ENCODE data around the gene IRF7.

IRF7 gene

DNA sequence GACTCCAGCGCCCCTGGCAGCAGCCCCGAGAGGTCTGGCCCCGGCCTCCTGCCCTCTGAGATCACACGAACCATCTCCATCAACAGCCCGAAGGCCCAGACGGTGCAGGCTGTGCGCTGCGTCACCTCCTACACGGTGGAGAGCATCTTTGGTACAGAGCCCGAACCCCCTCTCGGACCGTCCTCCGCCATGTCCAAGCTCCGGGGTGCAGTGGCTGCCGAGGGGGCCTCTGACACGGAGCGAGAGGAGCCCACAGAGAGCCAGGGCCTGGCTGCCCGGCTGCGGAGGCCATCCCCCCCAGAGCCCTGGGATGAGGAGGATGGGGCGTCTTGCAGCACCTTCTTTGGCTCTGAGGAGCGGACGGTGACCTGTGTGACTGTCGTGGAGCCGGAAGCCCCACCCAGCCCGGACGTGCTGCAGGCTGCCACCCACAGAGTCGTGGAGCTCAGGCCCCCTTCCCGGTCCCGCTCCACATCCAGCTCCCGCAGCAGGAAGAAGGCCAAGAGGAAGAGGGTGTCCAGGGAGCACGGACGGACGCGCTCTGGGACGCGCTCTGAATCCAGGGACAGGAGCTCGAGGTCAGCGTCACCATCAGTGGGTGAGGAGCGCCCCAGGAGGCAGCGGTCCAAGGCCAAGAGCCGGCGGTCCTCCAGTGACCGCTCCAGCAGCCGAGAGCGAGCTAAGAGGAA is 7.6 kb downstream of the IRF7 start:
- Mint-ChIP-seq H3K4me1 (peaks cover 6% of the 10 kb centered on the region), H3K9me3 (no peaks in the 10 kb centered on the region), H3K4me3 (no peak overlapping the region), H3K27me3 (no peaks in the 10 kb centered on the region), H3K36me3 (peaks cover 6% of the 10 kb centered on the region), H3K27ac (no peak overlapping the region)

DNA sequence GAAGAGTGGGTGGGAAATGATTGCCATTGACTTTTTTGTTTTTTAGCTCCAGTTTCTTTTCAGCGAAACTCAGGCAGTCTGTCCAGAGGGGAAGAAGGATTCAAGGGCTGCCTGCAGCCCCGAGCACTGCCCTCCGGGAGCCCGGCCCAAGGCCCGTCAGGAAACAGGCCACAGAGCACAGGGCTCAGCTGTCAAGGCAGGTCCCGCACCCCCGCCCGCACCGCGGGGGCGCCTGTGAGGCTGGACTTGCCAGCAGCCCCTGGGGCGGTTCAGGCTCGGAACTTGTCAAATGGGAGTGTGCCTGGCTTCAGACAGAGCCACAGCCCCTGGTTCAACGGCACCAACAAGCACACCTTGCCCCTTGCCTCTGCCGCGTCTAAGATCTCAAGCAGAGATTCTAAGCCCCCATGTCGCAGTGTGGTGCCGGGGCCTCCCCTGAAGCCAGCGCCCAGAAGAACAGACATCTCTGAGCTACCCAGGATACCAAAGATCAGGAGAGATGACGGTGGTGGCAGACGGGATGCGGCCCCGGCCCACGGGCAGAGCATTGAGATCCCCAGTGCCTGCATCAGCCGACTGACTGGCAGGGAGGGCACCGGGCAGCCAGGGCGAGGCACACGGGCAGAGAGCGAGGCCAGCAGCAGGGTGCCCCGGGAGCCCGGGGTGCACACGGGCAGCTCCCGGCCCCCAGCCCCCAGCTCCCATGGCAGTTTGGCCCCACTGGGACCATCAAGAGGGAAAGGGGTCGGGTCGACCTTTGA is 8.6 kb downstream of the IRF7 start:
- Mint-ChIP-seq H3K4me1 (peaks cover 2% of the 10 kb centered on the region), H3K27me3 (no peaks in the 10 kb centered on the region), H3K27ac (peak overlapping the region; percentile 23), H3K36me3 (peaks cover 6% of the 10 kb centered on the region), H3K4me3 (no peak overlapping the region), H3K9me3 (no peaks in the 10 kb centered on the region)

DNA sequence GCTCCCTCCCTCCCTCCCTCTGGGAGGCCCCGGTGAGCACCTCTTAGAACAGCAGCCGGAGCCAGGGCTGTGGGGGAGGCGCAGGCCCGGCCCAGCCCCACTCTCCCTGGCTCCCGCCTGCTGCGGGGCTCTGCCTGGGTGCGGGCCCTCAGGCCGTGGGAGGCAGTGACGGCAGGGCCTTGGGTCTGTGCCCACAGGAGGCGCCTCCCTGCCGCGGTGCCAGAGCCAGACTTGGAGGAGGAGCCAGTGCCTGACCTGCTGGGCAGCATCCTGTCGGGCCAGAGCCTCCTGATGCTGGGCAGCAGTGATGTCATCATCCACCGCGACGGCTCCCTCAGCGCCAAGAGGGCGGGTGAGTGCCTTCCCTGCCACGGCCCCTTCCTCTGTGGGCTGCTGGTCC is 9.5 kb downstream of the IRF7 start:
- Mint-ChIP-seq H3K4me3 (no peak overlapping the region), H3K36me3 (peaks cover 6% of the 10 kb centered on the region), H3K4me1 (no peaks in the 10 kb centered on the region), H3K27me3 (no peaks in the 10 kb centered on the region), H3K9me3 (no peaks in the 10 kb centered on the region), H3K27ac (no peak overlapping the region)

DNA sequence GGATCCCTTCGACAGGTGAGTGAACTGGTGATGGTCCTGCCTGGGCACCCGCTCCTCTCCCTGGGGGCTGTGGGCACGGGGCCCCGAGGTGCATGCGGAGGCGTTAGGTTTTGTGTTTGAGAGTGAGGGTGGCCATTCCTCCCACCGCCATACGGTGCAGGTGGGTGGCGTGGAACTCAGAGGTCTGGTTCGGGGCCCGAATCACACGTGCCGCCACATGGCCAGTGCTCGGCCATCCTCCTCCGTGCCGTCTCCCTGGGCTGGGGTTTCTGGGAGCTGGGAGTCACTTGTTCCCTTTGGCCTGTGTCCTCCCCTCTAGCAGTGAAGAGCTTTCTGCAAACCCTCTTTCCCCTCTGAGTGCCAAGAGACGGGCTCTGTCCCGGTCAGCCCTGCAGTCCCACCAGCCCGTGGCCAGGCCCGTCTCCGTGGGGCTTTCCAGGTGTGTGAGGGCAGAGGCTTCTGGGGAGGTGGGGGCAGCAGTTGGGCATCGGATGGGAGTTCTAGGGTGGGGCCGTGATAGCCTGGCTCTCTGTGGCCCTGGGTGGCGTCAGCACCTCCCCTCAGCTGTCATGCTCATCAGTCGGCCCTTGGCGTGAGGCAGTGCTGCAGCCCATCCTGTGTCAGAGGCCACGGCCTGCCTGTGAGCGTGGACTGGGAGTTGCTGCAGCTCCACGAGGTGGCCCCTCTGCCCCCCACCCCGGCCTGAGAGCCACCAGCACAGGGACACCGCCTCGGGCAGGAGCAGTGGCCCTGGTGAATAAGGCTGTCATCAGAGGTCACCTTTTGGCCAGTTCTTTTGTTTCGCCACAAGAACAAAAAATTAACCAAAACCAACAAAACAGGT is 10.2 kb downstream of the IRF7 start:
- Mint-ChIP-seq H3K27ac (no peak overlapping the region), H3K36me3 (peaks cover 6% of the 10 kb centered on the region), H3K4me3 (no peak overlapping the region), H3K9me3 (no peaks in the 10 kb centered on the region), H3K27me3 (no peaks in the 10 kb centered on the region), H3K4me1 (no peaks in the 10 kb centered on the region)

DNA sequence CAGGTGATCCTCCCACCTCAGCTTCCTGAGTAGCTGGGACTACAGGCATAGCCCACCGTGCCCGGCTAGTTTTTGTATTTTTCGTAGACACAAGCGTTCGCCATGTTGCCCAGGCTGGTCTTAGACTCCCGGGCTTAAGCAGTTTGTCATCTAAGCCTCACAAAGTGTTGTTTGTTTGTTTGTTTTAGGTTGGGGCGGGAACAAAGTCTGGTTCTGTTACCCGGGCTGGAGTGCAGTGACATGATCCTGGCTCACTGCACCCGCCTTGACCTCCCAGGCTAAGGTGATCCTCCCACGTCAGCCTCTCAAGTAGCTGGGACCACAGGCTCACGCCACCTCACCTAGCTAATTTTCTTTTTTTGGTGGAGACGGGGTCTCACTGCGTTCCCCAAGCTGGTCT is 12.6 kb downstream of the IRF7 start:
- no peak overlapping the region for H3K27ac Mint-ChIP-seq
- peaks cover 6% of the 10 kb centered on the region for H3K36me3 Mint-ChIP-seq
- no peaks in the 10 kb centered on the region for H3K4me1 Mint-ChIP-seq
- H3K9me3 Mint-ChIP-seq: no peaks in the 10 kb centered on the region
- H3K27me3 Mint-ChIP-seq: no peaks in the 10 kb centered on the region
- H3K4me3 Mint-ChIP-seq: no peak overlapping the region

DNA sequence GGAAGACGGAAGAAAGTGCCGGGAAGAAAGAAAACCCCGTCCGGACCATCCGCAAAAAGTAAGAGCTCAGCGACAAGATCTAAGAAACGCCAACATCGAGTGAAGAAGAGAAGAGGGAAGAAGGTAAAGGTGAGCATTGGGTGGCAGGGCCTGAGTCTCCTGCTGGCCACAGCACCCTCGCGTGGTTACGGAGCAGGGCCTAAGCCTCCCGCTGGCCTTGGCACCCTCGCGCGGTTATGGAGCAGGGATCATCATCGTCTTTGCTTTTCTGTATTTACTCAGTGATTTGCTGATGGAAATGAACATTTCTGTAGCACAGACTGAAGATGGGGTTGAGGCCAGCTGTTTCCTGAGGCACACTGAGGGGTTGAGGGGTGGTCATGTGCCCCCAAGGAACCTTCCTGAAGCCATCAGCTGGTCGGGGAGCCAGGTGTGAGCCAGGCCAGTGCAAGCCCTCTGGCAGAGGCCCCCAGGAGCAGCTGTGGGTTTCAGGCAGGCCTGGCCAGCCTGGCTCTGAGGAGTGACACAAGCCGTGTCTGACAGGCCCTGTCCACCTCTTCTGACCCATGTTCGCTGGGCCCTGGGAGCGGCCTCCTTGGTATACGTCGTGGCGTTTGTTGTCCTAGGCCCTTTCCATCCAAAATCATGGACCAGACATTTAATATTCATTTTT is 14.0 kb downstream of the IRF7 start:
- H3K36me3 Mint-ChIP-seq: peaks cover 8% of the 10 kb centered on the region
- H3K27ac Mint-ChIP-seq: no peak overlapping the region
- H3K9me3 Mint-ChIP-seq: no peaks in the 10 kb centered on the region
- no peaks in the 10 kb centered on the region for H3K4me1 Mint-ChIP-seq
- H3K27me3 Mint-ChIP-seq: no peaks in the 10 kb centered on the region
- H3K4me3 Mint-ChIP-seq: no peak overlapping the region

DNA sequence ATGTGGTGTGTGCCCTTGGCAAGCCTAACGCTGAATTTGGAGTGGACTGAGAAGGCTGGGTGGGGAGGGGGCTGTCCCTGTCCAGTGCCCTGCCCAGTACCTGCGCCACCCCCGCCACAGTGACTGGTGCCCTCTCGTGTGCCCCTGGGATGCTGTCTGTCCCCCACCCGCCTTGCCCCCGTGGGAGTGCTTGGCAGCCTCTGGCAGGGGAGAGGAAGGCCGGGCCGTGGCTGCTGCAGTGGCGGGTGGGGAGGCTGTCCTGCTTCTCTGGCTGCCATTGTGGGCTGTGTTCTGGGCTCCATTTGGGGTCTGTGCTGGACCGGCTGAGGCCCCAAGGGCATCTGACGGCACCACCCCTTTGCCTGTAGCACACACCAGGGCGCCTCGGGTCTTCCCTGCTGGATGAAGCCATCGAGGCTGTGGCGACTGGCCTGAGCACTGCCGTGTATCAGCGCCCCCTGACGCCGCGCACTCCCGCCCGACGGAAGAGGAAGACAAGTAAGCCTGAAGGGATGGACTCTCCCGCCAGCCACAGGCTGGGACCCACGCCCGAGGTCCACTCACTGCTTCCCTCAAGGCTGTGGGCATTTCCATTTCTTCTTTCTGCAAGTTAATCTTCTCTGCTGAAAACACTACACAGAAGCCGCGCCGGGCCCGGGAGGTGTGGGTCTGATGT is 17.6 kb downstream of the IRF7 start:
- no peaks in the 10 kb centered on the region for H3K27me3 Mint-ChIP-seq
- no peak overlapping the region for H3K27ac Mint-ChIP-seq
- no peaks in the 10 kb centered on the region for H3K4me1 Mint-ChIP-seq
- H3K4me3 Mint-ChIP-seq: no peak overlapping the region
- no peaks in the 10 kb centered on the region for H3K9me3 Mint-ChIP-seq
- H3K36me3 Mint-ChIP-seq: peaks cover 5% of the 10 kb centered on the region

DNA sequence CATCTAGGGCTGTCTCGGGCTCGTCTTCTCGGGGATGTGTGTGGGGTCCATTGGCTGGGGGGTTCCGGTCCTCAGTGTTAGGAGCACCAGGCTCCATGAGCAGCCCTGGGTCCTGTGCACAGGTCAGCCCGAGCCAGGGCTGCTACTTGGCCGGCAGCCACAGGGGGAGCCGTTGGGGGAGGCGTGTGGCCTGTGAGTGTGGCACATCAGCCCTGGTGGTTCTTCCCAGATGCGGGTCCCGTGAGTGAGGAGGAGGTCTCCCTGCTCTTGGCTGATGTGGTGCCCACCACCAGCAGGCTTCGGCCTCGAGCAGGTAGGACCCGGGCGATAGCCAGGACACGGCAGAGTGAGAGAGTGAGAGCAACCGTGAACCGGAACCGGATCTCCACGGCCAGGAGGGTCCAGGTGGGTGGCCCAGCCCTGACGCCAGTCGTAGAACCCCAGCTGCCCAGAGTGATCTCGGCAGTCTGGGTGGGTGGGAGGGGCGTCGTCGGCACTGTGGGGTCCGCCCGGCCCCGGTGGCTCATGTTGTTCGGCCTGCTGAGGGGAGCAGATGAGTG is 18.5 kb downstream of the IRF7 start:
- H3K27ac Mint-ChIP-seq: no peak overlapping the region

DNA sequence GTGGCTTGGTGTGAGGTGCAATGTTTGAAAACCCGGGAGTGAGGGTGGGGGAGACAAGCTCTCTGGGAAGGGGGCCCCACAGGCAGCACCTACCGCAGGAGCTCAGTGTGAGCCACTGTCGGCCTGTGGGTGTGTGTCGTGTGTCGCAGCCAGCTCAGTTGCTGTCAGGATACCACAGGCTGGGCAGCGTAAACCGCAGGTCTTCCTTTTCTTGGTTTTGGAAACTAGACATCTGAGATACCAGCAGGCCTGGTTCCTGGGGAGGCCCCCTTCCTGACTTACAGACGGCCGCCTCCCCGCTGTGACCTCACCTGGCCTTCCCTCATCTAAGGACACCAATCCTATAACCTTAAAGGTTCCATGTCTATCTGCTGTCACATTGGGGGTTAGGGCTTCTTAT is 19.4 kb downstream of the IRF7 start:
- H3K27ac Mint-ChIP-seq: no peak overlapping the region
- H3K9me3 Mint-ChIP-seq: no peaks in the 10 kb centered on the region
- H3K36me3 Mint-ChIP-seq: peaks cover 10% of the 10 kb centered on the region
- H3K4me3 Mint-ChIP-seq: no peak overlapping the region
- H3K27me3 Mint-ChIP-seq: no peaks in the 10 kb centered on the region
- no peaks in the 10 kb centered on the region for H3K4me1 Mint-ChIP-seq

More for the DNA sequence above, 18.5 kb downstream of the IRF7 start:
- Mint-ChIP-seq H3K4me1 (no peaks in the 10 kb centered on the region), H3K9me3 (no peaks in the 10 kb centered on the region), H3K27me3 (no peaks in the 10 kb centered on the region), H3K4me3 (no peak overlapping the region), H3K36me3 (peaks cover 8% of the 10 kb centered on the region)

DNA sequence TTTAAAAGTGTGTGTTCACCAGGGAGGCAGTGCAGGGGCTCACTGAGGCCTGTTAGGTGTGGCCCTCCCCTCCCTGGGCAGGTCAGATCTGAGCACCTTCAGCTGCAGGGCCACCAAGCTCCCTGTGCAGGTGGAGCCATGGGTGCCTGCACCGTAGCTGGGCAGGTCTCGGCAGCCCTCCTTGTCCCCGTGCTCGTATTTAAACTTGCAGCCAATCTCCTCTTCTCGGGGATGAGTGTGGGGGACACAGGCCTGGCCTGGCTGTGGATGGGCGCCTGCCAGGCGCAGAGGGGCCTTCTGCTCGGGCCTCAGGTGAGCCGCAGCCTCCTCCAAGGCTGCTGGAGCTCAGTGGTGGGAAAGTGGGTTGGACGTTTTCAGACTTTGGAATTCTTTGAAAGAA is 20.4 kb downstream of the IRF7 start:
- H3K4me3 Mint-ChIP-seq: no peak overlapping the region
- no peaks in the 10 kb centered on the region for H3K4me1 Mint-ChIP-seq
- H3K9me3 Mint-ChIP-seq: no peaks in the 10 kb centered on the region
- peaks cover 12% of the 10 kb centered on the region for H3K36me3 Mint-ChIP-seq
- no peak overlapping the region for H3K27ac Mint-ChIP-seq
- no peaks in the 10 kb centered on the region for H3K27me3 Mint-ChIP-seq

DNA sequence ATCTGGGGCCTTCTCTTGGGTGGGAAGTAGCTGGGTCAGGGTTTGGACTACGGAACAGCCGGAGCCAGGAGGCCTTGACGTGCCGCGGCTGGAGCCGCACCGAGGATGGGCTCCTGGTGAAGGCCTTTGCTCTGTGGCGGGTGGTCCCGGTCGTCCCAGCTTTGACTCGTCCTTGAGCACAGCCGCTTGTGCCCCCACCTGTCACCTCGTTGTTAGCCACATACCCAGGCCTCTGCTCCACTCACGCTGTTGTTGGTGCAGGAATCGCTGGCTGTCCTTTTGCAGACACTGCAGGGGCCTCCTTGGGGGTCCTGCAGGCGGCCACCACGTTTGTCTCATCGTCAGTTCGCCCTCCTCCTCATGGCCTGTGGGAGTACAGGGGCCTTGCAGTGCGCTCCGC is 22.4 kb downstream of the IRF7 start:
- Mint-ChIP-seq H3K36me3 (peaks cover 16% of the 10 kb centered on the region), H3K4me1 (peaks cover 11% of the 10 kb centered on the region), H3K27me3 (no peaks in the 10 kb centered on the region), H3K4me3 (no peak overlapping the region), H3K9me3 (no peaks in the 10 kb centered on the region), H3K27ac (no peak overlapping the region)

DNA sequence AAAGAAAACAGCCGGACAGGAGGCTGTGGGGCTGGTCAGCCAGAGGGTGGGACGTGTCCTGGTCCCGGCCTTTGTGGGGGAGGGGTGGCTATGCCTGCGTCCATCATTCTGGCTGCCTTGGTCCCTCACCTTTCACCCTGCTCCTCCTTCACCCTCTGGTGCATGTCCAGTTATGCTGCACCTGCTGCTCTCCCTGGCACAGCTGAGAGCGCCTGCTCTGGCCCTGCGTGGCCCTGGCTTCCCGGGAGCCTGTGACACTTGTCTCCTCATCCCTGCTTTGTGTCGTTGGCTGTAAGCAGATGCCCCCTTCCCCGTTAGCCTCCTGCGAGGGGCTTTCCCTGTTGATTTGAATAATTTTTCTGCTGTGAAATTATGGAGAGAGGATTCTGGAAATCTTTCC is 22.8 kb downstream of the IRF7 start:
- Mint-ChIP-seq H3K4me1 (peaks cover 15% of the 10 kb centered on the region), H3K27ac (no peak overlapping the region), H3K4me3 (no peak overlapping the region), H3K27me3 (no peaks in the 10 kb centered on the region), H3K9me3 (no peaks in the 10 kb centered on the region), H3K36me3 (peaks cover 19% of the 10 kb centered on the region)

DNA sequence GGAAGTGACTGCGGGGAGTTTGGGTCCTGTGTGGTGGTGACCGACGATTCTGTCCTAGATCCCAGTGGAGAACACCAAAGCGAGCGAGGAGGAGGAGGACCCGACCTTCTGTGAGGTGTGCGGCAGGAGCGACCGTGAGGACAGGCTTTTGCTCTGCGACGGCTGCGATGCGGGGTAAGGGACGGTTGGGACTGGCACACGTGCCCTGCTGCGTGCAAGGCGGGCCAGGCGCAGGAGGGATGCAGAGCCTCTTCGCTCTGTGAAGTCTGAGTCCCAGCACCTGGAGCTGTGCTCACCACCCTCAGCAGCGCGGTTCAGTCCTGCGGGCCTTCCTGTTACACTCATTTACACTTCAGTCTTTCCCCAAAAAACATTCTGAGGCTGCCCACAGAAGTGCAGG is 23.2 kb downstream of the IRF7 start:
- H3K36me3 Mint-ChIP-seq: peaks cover 20% of the 10 kb centered on the region
- no peaks in the 10 kb centered on the region for H3K27me3 Mint-ChIP-seq
- H3K27ac Mint-ChIP-seq: no peak overlapping the region

DNA sequence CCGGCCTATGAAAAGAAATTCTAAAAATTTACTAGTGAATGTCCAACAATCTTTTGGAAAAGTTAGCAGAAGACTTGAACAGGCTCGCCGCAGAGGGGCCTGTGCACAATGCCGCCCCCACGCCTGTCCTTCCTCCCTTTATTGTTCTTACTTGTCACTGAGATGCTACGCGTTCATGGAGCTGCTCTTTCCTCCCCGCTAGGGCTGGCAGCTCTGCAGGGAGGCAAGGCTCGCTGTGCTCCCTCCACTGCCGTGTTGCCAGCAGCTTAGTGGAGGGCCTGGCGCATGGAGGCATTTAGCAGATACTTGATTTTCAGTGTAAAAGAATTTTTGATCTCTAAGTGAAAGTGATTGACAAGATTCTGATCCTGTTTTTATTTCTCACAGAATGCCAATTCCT is 24.8 kb downstream of the IRF7 start:
- Mint-ChIP-seq H3K27ac (peak overlapping the region; percentile 17), H3K4me3 (no peak overlapping the region), H3K36me3 (peaks cover 21% of the 10 kb centered on the region)

More for the DNA sequence above, 23.2 kb downstream of the IRF7 start:
- H3K4me1 Mint-ChIP-seq: peaks cover 19% of the 10 kb centered on the region
- H3K9me3 Mint-ChIP-seq: no peaks in the 10 kb centered on the region
- no peak overlapping the region for H3K4me3 Mint-ChIP-seq

DNA sequence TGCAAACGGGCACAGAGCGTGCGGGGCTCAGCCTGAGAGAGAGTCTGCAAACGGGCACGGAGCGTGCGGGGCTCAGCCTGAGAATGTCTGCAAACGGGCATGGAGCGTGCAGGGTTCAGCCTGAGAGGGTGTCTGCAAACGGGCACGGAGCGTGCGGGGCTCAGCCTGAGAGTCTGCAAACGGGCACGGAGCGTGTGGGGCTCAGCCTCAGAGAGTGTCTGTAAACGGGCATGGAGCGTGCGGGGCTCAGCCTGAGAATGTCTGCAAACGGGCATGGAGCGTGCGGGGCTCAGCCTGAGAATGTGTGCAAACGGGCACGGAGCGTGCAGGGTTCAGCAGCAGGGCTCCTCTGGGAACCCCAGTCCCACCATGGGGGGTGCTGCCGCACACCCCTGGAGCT is 26.0 kb downstream of the IRF7 start:
- Mint-ChIP-seq H3K36me3 (peaks cover 21% of the 10 kb centered on the region), H3K9me3 (no peaks in the 10 kb centered on the region), H3K4me1 (peaks cover 29% of the 10 kb centered on the region), H3K27me3 (no peaks in the 10 kb centered on the region), H3K4me3 (no peak overlapping the region), H3K27ac (peak overlapping the region; percentile 70)

More for the DNA sequence above, 24.8 kb downstream of the IRF7 start:
- Mint-ChIP-seq H3K9me3 (no peaks in the 10 kb centered on the region), H3K4me1 (peaks cover 28% of the 10 kb centered on the region), H3K27me3 (no peaks in the 10 kb centered on the region)

All from activated naive CD4-positive, alpha-beta T cell treated with anti-CD3 and anti-CD28 coated beads, Interleukin-2, amount 50 U/mL, for 24 hours (primary cell).